Measurements from ENCODE around the gene OGFOD2. TPM values are rescaled to one million over a fixed set of nuclear protein-coding genes. Genes with fewer than 3 reads are reported as not detected.

OGFOD2 gene
- total and polyA plus RNA-seq, 9 of the 15 experiments (the other 6 are each of a cell fraction or from before 2014, with no cell fraction given), result 1.4 to 111 (median 18.5) TPM

DNA sequence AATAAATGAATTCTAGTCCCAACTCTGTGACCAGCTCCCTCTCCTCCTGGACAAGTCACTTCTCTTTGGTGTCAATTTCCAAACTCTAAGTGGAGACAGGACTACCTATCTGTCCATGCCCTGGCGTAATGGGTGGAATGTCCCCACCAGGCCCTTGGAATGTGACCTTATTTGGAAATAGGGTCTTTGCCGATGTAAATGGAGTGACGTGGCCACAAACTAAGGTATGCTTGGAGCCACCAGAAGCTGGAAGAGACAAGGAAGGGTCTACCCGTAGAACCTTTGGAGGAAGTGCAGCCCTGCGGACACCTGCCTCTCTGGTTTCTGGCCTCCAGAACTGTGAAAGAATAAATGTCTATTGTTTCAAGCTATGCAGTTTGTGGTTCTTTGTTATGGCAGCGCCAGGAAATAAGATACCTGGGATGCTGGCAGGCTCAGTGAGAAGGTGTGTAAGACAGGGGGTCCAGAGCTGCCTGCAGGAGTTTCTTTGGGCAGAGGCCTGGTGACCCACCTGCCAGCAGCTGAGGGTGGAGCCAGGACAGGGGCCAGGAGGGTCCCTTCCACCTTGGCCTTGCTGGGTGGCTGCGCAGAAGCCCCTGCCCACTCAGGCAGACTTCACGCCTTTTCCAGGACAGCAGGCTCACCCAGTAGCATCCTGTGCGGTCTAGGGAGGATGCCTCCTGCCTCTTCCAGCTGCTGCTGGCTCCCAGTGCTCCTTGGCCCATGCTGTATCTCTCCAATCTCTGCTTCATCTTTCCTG is 51.2 kb downstream of the OGFOD2 start:
- CTCF ChIA-PET (ENCODE audit: low intra/inter-chr PET ratio), result no interaction called here
- no peak for DNase-seq (ENCODE audit: extremely low read depth in 1 of 4, low spot score in 3 of 4)

More for the DNA sequence above, 51.2 kb downstream of the OGFOD2 start:
- no peak for TF ChIP-seq HDGF (IDR thresholded peaks at IDR 0.05)
- TF ChIP-seq ESRRB (CRISPR knock-in tag; IDR thresholded peaks at IDR 0.05; ENCODE audit: borderline replicate concordance), result no peak
- no peak for TF ChIP-seq SMAD1 (IDR thresholded peaks at IDR 0.05; ENCODE audit: low read depth, low read length, partially characterized antibody)
- TF ChIP-seq TCF3 (CRISPR knock-in tag; IDR thresholded peaks at IDR 0.05), result no peak
- no peak for TF ChIP-seq MEF2A (IDR thresholded peaks at IDR 0.05; ENCODE audit: control insufficient read depth, low read depth, low read length)
- TF ChIP-seq, protein P1, sequence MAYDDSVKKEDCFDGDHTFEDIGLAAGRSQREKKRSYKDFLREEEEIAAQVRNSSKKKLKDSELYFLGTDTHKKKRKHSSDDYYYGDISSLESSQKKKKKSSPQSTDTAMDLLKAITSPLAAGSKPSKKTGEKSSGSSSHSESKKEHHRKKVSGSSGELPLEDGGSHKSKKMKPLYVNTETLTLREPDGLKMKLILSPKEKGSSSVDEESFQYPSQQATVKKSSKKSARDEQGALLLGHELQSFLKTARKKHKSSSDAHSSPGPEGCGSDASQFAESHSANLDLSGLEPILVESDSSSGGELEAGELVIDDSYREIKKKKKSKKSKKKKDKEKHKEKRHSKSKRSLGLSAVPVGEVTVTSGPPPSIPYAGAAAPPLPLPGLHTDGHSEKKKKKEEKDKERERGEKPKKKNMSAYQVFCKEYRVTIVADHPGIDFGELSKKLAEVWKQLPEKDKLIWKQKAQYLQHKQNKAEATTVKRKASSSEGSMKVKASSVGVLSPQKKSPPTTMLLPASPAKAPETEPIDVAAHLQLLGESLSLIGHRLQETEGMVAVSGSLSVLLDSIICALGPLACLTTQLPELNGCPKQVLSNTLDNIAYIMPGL (CRISPR knock-in tag; IDR thresholded peaks at IDR 0.05), result no peak
- no peak for TF ChIP-seq ZNF347 (CRISPR knock-in tag; IDR thresholded peaks at IDR 0.05; ENCODE audit: low read depth)
- TF ChIP-seq, protein P2, sequence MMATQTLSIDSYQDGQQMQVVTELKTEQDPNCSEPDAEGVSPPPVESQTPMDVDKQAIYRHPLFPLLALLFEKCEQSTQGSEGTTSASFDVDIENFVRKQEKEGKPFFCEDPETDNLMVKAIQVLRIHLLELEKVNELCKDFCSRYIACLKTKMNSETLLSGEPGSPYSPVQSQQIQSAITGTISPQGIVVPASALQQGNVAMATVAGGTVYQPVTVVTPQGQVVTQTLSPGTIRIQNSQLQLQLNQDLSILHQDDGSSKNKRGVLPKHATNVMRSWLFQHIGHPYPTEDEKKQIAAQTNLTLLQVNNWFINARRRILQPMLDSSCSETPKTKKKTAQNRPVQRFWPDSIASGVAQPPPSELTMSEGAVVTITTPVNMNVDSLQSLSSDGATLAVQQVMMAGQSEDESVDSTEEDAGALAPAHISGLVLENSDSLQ (IDR thresholded peaks at IDR 0.05), result no peak
- Histone ChIP-seq H3K36me3 (ENCODE audit: control insufficient read depth, insufficient read depth, low read length) (no peaks in the 10 kb centered on the region; the same call in 2 of the 3 replicates), H3K27me3 (ENCODE audit: control insufficient read depth in 2 of 2, insufficient read depth in 2 of 2, low read length in 2 of 2) (no peaks in the 10 kb centered on the region), H3K4me1 (replicated peaks in 1 of 2; ENCODE audit: control insufficient read depth in 2 of 2, insufficient read depth in 2 of 2, low read length in 2 of 2) (peaks cover 14 to 22% of the 10 kb centered on the region in 2 experiments; a peak in 4 of 5 replicates), H2AFZ (ENCODE audit: low read depth, low read length) (no peak overlapping the region), H4K20me1 (replicated peaks; ENCODE audit: control insufficient read depth, insufficient read depth, low read length) (no peaks in the 10 kb centered on the region), H3K9ac (ENCODE audit: insufficient read depth in 1 of 2, low read depth in 2 of 2, low read length in 2 of 2) (no peak overlapping the region), H3K9me1 (ENCODE audit: control insufficient read depth, insufficient read depth, low read length) (no peaks in the 10 kb centered on the region), H3K9me3 (replicated peaks; ENCODE audit: control insufficient read depth, insufficient read depth, low read depth, low read length) (no peaks in the 10 kb centered on the region), H3K79me2 (ENCODE audit: control insufficient read depth, insufficient read depth, low read length) (no peaks in the 10 kb centered on the region), H3K4me2 (ENCODE audit: insufficient read depth, low read length) (no peak overlapping the region), H3K4me3 (no peak overlapping the region), H3K27ac (ENCODE audit: extremely low read depth, low read depth, low read length) (no peak overlapping the region)
- 74% methylated on average over 9 of the region's 9 CpGs for WGBS (ENCODE audit: insufficient coverage, low coverage, missing lambda C conversion rate)
- in situ Hi-C loops (cut with MboI) (no loop called here), intact Hi-C loops (cut with micrococcal nuclease) (no loop called here)
- ATAC-seq, result no peak
- no TSS peak for BruUV-seq (replicated peaks)
- no peak for FAIRE-seq
- POLR2A ChIA-PET, result interaction anchor here (0.5 to 2.1 kb wide), 4 partner anchors 10 to 143 kb away, joined by 3 to 10 read pairs (median 3); no protein-coding TSS in a partner anchor

Measured in K562 (cell line).